ENCODE results near the gene TCEA3.

TCEA3 gene

GRCh38 chr1:23424293-23425192, at the start of gene TCEA3:
TSS of gene TCEA3 (minus strand) at chr1:23424748. CDS start at chr1:23424633, 115 bp downstream.
- DNase-seq: no peak

GRCh38 chr1:23473037-23473800, 48.7 kb upstream of the TCEA3 start:
- DNase-seq: no peak

DNA sequence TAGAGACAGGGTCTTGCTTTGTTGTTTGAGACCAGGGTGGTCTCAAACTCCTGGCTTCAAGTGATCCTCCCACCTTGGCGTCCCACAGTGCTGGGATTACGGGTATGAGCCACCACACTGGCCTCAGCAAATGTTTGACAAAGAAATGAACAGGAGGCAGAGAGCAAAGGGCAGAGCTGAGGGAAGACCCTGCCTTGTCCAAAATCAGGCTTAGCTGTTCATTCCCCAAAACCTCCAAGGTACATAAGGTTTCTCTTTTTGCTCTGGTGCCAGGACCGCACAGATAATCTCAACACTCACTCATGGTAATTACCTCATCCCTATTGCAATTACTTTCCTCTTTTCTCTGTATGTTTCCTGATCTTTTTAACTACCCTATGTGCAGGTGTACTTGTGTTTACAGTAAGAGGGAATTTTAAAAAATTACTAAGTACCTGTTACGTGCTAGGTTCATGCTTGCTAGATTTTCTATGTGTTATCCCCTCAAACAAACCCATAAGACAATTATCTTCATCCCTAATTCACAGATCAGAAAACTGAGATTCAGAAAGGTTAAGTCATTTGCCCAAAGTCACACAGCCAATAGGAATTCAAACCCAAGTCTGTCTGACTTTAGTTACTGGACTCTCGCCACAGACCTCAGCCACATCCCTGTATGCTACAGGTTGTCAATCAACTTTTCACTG, 47.9 kb upstream of the TCEA3 start:
- no peak for DNase-seq

DNA sequence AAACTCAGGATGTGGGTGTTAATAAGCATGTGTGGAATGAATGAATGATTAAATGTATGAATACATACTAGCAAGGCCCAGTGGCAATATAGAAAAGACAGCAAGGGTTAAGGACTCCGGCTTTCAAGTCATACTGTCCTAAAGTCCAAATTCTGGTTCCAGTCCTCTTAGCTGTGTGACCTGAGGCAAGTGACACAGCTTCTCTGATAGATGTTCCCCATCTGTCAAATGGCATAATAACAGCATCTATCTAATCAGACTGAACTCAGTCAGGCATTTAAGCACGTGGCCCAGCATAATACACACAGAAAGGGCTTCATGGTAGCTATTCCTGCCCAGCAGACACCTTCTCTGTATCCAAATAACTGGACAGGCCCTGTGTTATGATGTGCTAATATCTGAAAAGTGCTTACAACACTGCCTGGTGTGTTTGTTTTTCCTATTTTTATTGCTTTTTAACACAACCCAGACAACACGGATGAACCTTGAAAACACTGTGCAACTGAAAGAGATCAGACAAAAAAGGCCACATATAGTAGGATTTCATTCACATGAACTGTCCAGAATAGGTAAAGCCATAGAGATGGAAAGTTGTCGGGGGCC, 47.0 kb upstream of the TCEA3 start:
- DNase-seq: no peak

- DNase-seq: no peak
Measured at GRCh38 chr1:23470282-23471070, 45.9 kb upstream of the TCEA3 start.

DNA sequence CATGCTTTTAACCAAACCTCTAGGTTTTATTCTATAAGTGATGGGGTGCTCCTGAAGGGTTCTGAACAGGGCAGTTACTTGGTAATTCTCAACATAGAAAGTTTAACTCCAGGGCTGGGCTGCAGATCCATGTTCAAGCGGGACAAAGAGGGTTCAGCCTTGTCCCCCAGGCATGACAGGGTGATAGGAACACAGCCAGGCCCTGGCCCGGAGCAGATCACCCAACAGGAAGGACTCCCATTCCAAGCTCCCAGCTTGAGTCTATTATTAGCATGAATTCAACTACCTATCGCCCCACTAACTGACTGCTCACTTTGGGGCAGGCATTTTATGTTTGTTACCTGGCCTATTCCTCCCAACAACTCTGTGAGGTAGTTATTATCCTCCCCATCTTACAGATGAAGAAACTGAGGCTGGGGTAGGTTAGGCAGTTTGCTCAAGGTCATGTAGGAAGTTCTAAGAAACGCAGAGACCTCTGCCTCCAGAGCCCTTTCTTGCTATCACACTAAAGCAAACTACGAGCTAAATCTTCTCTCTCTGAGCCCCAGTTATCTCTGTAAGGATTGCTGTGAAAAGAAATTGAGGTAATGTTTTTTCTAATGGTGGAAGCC, 44.9 kb upstream of the TCEA3 start:
- DNase-seq: no peak

DNA sequence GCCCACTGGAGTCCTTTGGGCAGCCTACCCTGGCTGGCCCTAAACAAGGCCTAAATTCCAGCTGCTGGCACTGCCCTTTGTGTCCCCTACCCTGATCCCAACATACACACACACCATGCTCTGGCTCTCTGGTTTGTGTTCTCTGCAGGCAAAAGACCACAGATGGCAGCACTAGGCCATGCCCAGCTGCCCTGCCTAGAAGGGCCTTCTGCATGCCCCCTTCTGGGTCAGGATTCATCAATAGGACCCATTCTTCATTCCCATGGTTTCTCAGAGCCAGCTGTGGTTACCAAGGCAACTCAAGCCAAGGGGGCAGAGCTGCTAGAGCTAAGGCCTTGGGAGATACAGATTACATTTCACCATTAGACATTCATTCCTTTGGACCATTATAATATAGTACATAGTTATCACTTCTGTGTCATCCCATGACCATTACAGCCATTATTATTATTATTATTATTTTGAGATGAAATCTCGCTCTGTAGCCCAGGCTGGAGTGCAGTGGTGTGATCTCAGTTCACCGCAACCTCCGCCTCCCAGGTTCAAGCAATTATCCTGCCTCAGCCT, 42.0 kb upstream of the TCEA3 start:
- no peak for DNase-seq

- no peak for DNase-seq
Measured at GRCh38 chr1:23463286-23463685, 38.7 kb upstream of the TCEA3 start.

DNA sequence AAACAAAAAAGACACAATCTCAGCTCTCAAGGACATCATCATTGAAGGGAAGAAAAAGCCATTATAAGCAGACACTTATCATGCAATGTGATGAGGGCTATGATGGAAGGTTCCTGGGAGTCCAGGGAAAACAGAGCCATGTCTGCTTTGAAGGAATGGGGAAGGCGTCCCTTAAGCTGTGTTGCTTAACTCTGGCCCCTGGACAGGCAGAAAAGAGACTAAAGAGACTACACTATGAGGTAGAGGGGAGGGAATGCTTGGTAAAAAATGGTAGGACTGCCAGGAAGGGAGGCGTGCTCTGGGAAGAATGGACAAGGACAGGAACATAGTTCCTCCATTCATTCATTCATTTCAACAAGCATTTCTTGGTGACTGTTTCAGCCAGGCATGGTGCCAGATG, 38.2 kb upstream of the TCEA3 start:
- no peak for DNase-seq

DNA sequence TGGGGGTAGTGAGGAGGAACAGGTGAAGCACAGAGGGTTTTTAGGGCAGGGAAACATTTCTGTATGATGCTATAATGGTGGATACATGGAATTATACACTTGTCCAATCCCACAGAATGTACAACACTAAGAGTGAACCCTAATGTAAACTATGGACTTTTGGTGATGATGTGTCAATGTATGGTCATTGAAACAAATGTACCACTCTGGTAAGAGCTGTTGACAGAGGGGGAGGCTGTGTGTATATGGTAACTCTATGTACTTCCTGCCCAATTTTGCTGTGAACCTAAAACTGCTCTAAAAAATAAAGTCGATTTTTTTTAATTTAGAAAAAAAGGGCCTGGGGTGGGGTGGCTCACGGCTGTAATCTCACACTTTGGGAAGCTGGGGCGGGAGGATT, 36.5 kb upstream of the TCEA3 start:
- no peak for DNase-seq

DNA sequence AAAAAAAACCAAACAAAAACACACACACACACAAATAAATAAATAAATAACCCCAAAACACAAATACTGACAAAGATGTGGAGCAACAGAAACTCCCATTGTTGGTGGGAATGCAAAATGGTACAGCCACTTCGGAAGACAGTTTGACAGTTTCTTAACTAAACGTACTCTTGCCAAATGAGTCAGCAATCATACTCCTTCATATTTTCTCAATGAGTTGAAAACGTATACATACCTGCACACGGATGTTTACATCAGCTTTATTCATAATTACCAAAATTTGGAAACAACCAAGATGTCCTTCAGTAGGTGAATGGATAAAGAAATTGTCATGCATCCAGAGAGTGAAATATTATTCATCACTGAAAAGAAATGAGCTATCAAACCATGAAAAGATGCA, 36.0 kb upstream of the TCEA3 start:
- DNase-seq: no peak

DNA sequence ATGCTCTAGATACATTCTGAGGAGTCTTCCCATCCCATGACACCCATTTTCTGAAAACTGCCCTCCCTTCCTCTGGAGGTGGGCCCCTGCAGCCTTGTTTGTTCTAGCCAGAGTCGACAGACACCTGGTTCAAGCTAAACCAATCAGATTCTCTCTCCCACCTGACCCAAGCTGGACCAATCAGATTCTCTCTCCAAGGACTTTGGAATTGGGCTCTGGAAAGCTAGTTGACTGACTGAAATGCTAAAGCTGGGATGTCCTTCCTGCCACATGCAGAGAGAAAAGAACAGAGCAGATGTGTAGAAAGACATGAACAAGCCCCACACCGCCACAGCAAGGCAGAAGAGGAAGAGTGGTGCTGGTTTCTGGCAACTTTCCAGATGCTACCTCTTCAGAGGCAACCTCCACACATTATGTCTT, 34.8 kb upstream of the TCEA3 start:
- DNase-seq: no peak

DNA sequence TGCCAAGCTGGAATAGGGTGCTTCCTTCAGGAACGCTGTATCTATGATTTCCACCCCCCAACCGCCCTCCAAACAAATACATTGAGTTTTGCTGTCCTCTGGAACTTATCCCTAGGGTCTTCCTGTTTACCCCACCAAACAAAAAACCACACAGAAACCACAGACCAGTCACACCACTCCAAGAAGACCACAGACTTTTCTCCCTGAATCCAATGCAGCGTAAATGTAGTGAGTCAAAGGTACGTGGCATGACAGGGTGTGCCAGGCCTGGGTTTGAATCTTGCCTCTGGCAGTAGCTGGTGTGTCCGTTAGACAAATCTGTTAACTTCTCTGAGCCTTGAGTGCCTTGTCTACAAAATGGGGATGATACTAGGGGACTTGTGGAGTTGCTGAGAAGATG, 31.7 kb upstream of the TCEA3 start:
- no peak for DNase-seq

- DNase-seq: no peak
Measured at GRCh38 chr1:23453455-23454000, 29.0 kb upstream of the TCEA3 start.

- peak; percentile 82 for DNase-seq
Measured at GRCh38 chr1:23452011-23452411, 27.5 kb upstream of the TCEA3 start.

- no peak for DNase-seq
Measured at GRCh38 chr1:23451441-23451840, 26.9 kb upstream of the TCEA3 start.

- DNase-seq: no peak
Measured at GRCh38 chr1:23450894-23451293, 26.3 kb upstream of the TCEA3 start.

DNA sequence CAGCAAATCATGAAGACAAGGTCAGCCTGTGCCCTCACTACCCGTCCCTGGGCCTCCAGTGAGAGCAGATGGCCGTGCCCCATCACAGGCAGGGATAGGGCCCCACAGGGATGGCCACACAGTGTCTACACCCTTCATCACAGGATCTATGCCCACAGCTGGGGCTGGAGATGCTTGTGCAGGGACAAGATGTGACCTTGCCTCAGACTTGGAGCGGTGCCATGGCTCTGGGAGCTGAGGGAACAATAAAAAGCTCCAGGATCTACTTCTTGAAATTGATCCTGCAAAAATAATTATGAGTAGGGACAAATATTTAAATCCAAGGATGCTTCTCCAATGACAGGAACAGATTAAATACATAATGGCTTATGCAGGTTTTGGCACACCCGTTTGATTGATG, 25.4 kb upstream of the TCEA3 start:
- DNase-seq: no peak

- DNase-seq: no peak
Measured at GRCh38 chr1:23449306-23449705, 24.8 kb upstream of the TCEA3 start.

DNA sequence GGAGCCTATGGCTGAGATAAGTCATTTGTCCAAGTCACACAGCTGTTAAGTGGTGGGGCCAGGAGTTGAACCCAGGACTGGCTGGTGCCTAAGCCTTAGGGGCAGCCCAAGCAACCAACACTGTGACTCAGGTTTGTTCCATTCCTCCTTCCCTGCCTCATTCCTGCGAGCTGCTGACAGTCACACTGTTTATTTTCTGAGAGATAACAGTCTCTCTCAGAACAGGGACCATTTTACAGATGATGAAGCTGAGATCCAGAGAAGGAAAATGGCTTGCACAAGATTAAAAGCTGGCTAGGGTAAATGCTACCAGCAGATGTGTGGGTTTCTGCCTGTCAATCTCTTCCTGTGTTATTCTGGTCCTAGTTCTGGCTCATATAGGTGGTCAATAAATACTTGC, 24.3 kb upstream of the TCEA3 start:
- no peak for DNase-seq

DNA sequence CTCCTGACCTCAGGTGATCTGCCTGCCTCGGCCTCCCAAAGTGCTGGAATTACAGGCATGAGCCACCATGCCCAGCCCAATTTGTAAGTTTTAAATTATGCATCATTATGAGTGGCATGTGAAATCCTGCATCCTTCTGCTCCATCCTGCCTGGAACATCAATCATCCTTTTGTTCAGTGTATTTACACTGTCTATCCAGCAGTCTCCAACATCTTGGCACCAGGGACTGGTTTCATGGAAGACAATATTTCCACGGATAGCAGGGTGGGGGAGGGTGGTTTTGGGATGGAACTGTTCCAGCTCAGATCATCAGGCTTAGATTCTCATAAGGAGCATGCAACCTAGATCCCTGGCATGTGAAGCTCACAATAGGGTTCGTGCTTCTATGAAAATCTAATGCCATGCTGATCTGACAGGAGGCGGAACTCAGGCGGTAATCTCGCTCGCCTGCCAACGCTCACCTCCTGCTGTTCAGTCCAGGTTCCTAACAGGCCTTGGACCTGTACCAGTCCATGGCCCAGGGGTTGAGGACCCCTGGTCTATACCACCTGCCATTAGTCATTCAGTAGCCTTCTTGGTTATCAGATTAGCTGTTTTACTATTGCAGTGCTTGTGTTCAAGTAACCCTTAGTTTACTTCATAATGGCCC, 22.2 kb upstream of the TCEA3 start:
- no peak for DNase-seq
